PC-9 (cell line): ENCODE data around the gene ZFP36L1. TPM values are rescaled to one million over a fixed set of nuclear protein-coding genes. Genes with fewer than 3 reads are reported as not detected.

ENCODE experiments used
- BruUV-seq: library from RNA; stranded (reverse); fragments of 400-500 nt; replicated peaks from 2 replicates; lab custom pipeline; 2021; lab: Mats Ljungman, UMichigan
- CTCF ChIA-PET: fragments of 300-600 bp; sonication (Branson Sonifier 250); formaldehyde crosslinking; loops from one replicate; lab custom pipeline; 2022; ENCODE audit warnings: antibody characterized with exemption; lab: Charles Lee
- POLR2A ChIA-PET: fragments of 300-600 bp; sonication (Branson Sonifier 250); formaldehyde crosslinking; loops from one replicate; lab custom pipeline; 2022; ENCODE audit warnings: antibody characterized with exemption; ENCODE audit not compliant: unreplicated experiment; lab: Charles Lee
- DNase-seq, 2 experiments: peaks; one replicate each; pipeline versions ENCODE4 v3.0.0 to v3.0.0-alpha.2; 2015 to 2022; ENCODE audit warnings: mixed read lengths in 1 of 2
- H2AFZ ChIP-seq: fragments of 200-600 bp; sonication (generic); 2 replicates; pipeline ENCODE4 v1.8.1; 2017; ENCODE audit warnings: antibody characterized with exemption
- H3F3A ChIP-seq: fragments of 200-600 bp; sonication (generic); 2 replicates; pipeline ENCODE4 v1.8.1; 2017; ENCODE audit warnings: antibody characterized with exemption, mild to moderate bottlenecking, low read depth; ENCODE audit not compliant: insufficient read depth
- H3K27ac ChIP-seq: fragments of 200-600 bp; sonication (generic); 2 replicates; pipeline ENCODE4 v1.6.1; 2016; ENCODE audit warnings: mixed run types
- H3K27me3 ChIP-seq: fragments of 200-600 bp; sonication (generic); 2 replicates; pipeline ENCODE4 v1.6.1; 2016; ENCODE audit warnings: low read depth, mixed run types; ENCODE audit not compliant: insufficient read depth
- H3K36me3 ChIP-seq: fragments of 200-600 bp; sonication (generic); 2 replicates; pipeline ENCODE4 v1.6.1; 2016; ENCODE audit warnings: low read depth, mixed run types
- H3K4me1 ChIP-seq: fragments of 200-600 bp; sonication (generic); replicated peaks from 2 replicates; pipeline ENCODE4 v1.6.1; 2016; ENCODE audit warnings: mixed run types; ENCODE audit not compliant: insufficient read depth
- H3K4me2 ChIP-seq: fragments of 200-600 bp; sonication (generic); 2 replicates; pipeline ENCODE4 v1.6.1; 2017; ENCODE audit warnings: mixed run types
- H3K4me3 ChIP-seq: fragments of 200-600 bp; sonication (generic); 2 replicates; pipeline ENCODE4 v1.6.1; 2016; ENCODE audit warnings: mixed run types
- H3K79me2 ChIP-seq: fragments of 200-600 bp; sonication (generic); 2 replicates; pipeline ENCODE4 v1.6.1; 2017; ENCODE audit warnings: low read depth, mixed run types
- H3K9me2 ChIP-seq: fragments of 200-600 bp; sonication (generic); 2 replicates; pipeline ENCODE4 v1.8.1; 2017; ENCODE audit warnings: mild to moderate bottlenecking; ENCODE audit not compliant: insufficient read depth
- H3K9me3 ChIP-seq: fragments of 200-600 bp; sonication (generic); 2 replicates; pipeline ENCODE4 v1.8.1; 2016; ENCODE audit warnings: low read depth; ENCODE audit not compliant: insufficient read depth
- H4K20me1 ChIP-seq: fragments of 200-600 bp; sonication (generic); 2 replicates; pipeline ENCODE4 v1.8.1; 2017; ENCODE audit not compliant: insufficient read depth
- EZH2 ChIP-seq: fragments of 200-600 bp; sonication (generic); IDR thresholded peaks from 2 replicates; pipeline ENCODE4 v1.8.0; 2017; ENCODE audit warnings: antibody characterized with exemption, low read depth
- intact Hi-C: fragments of 100-400 bp; cut with micrococcal nuclease; formaldehyde crosslinking; loops from one replicate; pipeline ENCODE4 v1.10.0; 2022; ENCODE audit not compliant: unreplicated experiment
- total RNA-seq: library from RNA; stranded (reverse); gene quantifications from 2 replicates; pipeline ENCODE4 v1.2.3, GENCODE V29; 2021
- TF ChIP-seq, protein P1 (sequence below): fragments of 200-600 bp; sonication (generic); conservative IDR thresholded peaks from 2 replicates; pipeline ENCODE4 v1.6.1; 2017; ENCODE audit warnings: mixed run types, antibody characterized with exemption, mild to moderate bottlenecking, moderate library complexity

The ZFP36L1 gene
- total RNA-seq, 1 experiment from 2014 or later = 179 TPM

GRCh38 chr14:68834816-68835215 lies 41.9 kb upstream of the ZFP36L1 start:
- Histone ChIP-seq H2AFZ (no peak overlapping the region), H3K4me1 (no peaks in the 10 kb centered on the region), H3K4me2 (no peak overlapping the region), H3K9me2 (no peaks in the 10 kb centered on the region), H3K27me3 (no peaks in the 10 kb centered on the region), H3K9me3 (peaks cover 18% of the 10 kb centered on the region), H3K36me3 (peaks cover 19% of the 10 kb centered on the region), H3K79me2 (no peaks in the 10 kb centered on the region), H3K27ac (no peak overlapping the region), H3F3A (0 out of 2 replicates have a peak, but pooled peaks cover 3% of the 10 kb centered on the region), H3K4me3 (no peak overlapping the region), H4K20me1 (no peaks in the 10 kb centered on the region)
- POLR2A ChIA-PET = no interaction called here
- TF ChIP-seq, protein P1, sequence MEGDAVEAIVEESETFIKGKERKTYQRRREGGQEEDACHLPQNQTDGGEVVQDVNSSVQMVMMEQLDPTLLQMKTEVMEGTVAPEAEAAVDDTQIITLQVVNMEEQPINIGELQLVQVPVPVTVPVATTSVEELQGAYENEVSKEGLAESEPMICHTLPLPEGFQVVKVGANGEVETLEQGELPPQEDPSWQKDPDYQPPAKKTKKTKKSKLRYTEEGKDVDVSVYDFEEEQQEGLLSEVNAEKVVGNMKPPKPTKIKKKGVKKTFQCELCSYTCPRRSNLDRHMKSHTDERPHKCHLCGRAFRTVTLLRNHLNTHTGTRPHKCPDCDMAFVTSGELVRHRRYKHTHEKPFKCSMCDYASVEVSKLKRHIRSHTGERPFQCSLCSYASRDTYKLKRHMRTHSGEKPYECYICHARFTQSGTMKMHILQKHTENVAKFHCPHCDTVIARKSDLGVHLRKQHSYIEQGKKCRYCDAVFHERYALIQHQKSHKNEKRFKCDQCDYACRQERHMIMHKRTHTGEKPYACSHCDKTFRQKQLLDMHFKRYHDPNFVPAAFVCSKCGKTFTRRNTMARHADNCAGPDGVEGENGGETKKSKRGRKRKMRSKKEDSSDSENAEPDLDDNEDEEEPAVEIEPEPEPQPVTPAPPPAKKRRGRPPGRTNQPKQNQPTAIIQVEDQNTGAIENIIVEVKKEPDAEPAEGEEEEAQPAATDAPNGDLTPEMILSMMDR = no peak
- no peak for TF ChIP-seq EZH2
- BruUV-seq = no TSS peak
- CTCF ChIA-PET = no interaction called here
- intact Hi-C loops = no loop called here
- DNase-seq = no peak

- Histone ChIP-seq H4K20me1 (no peaks in the 10 kb centered on the region), H3K79me2 (no peaks in the 10 kb centered on the region), H3K9me2 (no peaks in the 10 kb centered on the region), H3K36me3 (no peaks in the 10 kb centered on the region), H3K4me1 (no peaks in the 10 kb centered on the region), H3K9me3 (peaks cover 5% of the 10 kb centered on the region; the same call in 1 of the 2 replicates), H2AFZ (no peak overlapping the region), H3K4me2 (no peak overlapping the region), H3K27me3 (no peaks in the 10 kb centered on the region), H3K27ac (no peak overlapping the region), H3K4me3 (no peak overlapping the region), H3F3A (no peaks in the 10 kb centered on the region)
- TF ChIP-seq, protein P1 = no peak
- BruUV-seq = no TSS peak
- no peak for DNase-seq
- CTCF ChIA-PET = no interaction called here
- intact Hi-C loops = no loop called here
- POLR2A ChIA-PET = no interaction called here
These were observed 35.8 kb upstream of the ZFP36L1 start for GRCh38 chr14:68828698-68829097.

DNA sequence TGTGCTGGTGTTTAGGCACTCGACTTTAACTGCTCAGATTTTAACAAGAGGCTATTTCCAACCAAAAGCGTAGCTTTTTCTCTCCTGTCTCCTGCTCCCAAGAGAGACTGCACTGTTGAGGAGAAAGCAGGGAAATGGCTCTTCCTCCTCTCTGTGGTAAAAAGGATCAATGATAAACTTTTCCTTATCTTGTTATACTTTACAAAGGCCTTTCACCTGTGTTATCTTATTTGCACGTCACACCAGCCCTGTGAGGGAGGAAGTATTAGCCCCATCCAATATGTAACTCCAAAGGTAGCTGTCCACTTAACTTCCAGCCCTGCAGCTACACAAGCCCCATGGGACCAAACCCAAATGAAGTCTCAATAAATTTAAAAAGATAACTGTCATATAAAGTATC lies 32.9 kb upstream of the ZFP36L1 start:
- no peak for TF ChIP-seq EZH2
- TF ChIP-seq, protein P1 = no peak
- Histone ChIP-seq H3K4me1 (no peaks in the 10 kb centered on the region), H3K27ac (no peak overlapping the region), H3K4me3 (no peak overlapping the region), H3K4me2 (no peak overlapping the region), H3K79me2 (no peaks in the 10 kb centered on the region), H4K20me1 (no peaks in the 10 kb centered on the region), H3K36me3 (no peaks in the 10 kb centered on the region), H2AFZ (no peak overlapping the region), H3F3A (no peaks in the 10 kb centered on the region), H3K9me2 (no peaks in the 10 kb centered on the region), H3K9me3 (peaks cover 5% of the 10 kb centered on the region; the same call in 1 of the 2 replicates), H3K27me3 (no peaks in the 10 kb centered on the region)
- DNase-seq = no peak
- ChIA-PET POLR2A (no interaction called here), CTCF (interaction anchor here (0.6 to 1.1 kb wide), 2 partner anchors 575 to 885 kb away, joined by 3 read pairs; no protein-coding TSS in a partner anchor)
- no TSS peak for BruUV-seq
- intact Hi-C loops = loop anchor here (2.0 kb wide), 1 partner anchor 885 kb away; no protein-coding TSS in a partner anchor
